NCI-H2196 (cell line): ENCODE results near the gene P2RY2.
"Not testable (repeated sequence)": the region's sequence is repeated elsewhere in the genome, so short reads cannot be mapped to it uniquely, and the experiment has no call there.

Source experiments
- DNase-seq: peaks from one replicate; lab custom pipeline; 2025; ENCODE audit not compliant: unreplicated experiment; lab: John Stamatoyannopoulos, UW

P2RY2 gene

DNA sequence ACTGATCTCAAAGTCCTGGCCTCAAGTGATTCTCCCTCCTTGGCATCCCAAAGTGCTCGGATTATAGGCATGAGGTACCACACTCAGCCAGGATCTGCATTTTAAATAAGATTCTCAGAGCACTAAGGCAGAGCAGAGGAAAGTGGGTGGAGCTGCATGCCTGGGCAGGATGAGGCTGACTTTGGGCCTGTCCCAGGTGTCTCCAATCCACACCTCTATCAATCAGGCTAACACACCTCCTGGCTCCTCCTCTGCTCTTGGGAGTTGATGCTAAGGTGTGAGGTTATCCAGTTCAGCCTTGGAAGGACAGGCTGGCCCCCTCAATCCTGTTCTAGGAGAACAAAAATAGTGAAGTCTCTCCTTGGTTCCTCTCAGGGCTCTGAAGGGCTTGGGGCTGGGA lies 30.2 kb upstream of the P2RY2 start:
- DNase-seq = no peak

DNA sequence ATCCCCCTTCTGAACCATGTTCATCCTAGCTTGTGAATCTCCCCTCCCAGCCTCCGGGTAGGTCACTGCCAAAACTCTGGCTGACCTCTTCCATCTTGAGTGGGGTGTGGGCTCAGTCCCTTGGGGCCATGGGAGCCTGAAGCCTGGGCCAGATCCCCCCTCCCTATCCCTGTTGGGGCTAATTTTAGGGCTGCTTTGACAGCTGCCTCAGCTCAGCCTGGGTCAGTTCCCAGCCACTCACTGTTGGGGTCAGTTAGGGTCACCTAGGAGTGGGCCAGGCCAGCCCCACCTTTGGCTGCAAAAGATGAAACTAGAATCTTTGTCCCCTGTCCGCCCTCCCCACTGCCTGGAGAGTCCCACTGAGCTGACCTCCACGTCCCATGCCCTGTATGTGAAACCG lies 29.8 kb upstream of the P2RY2 start:
- no peak for DNase-seq

DNA sequence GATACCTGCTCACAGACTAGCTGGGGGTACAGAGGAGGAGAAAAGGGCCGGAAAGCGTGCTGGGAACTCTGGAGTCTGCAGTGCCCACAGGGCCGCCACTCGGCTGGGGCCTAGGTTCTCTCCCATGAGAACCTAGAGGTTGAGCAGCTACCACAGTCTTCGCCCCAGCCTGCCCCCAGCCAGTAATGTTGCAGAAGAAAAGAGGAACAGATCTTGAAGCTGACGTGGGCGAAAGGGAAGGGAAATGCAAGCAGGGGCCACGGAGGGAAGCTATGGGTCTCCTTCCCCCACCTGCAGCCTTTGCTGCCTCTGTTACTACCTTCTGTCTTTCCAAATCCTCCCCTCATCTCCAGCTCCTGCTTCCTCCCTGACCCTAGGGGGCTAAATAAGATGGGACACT lies 28.8 kb upstream of the P2RY2 start:
- no peak for DNase-seq

DNA sequence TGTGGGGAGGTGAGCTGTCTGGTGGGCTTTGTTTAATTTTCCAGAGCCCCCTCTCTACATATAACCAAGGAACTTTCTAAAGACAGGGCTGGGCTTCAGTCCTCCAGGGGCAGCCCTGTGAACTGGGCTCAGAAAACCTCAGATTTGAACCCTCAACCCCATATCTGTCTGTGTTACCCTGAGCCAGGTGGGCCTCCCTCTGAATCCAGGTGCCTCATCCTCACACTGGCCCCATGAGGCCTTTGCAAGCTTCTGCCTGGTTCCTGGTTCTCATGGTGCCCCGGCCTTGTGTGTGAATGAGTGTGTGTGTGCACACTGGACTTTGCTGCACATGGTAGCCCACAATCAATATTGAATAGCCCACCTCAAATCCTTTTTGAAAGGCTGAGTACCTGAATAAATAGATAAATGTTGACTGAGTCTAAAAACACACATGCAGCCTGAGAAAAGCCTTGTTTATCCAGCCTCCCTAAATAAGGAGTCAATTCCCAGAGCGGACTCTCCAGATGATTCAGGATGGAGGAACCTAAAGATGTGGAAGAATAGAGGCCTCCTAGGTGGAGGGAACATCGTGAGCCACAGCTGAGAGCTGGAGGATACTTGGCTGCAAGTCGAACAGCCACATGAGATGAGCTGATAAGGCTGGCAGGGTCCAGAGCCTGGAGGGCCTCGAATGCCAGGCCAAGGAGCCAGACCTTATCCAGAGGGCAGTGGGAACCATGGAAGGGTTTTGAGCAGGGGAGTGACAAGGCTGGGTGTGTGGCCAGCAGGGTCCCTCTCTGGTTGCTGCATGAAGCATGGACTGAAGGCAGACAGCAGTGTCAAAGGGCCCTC lies 28.1 kb upstream of the P2RY2 start:
- no peak for DNase-seq

DNA sequence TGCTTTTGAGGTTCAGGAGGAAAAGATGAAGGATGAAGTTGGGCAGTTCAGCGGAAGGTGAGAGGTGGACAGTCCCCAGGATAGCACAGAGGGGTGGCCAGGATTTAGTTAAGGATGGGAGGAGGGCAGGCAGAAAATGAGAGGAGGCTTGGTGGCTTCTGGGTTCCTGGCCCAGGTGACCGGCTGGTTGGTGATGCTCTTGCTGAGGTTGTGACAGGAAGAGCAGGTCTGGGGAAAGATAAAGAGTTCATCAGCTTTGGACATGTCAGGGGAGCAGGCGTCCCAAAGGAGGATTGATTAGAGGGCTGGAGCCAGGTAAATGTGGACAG lies 27.6 kb upstream of the P2RY2 start:
- DNase-seq = no peak

DNA sequence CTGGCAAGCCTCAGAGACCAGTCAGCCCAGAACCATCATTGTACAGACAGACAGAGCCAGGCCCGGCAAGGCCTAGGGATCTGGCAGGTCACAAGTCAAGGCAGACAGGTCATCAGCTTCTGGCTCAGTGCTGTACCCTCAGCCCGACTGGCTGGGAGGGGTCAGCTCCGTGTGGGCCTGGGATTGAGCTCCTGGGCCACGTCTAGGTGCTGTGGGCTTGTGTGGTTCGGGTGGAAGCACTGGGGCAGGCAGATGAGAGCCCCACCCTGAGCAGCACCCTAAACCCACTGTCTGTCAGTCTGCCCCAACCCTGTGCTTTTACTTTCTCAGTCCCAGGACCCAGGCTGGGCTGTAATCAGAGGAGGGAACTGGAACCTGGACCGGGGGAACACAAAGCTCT lies 26.9 kb upstream of the P2RY2 start:
- no peak for DNase-seq

DNA sequence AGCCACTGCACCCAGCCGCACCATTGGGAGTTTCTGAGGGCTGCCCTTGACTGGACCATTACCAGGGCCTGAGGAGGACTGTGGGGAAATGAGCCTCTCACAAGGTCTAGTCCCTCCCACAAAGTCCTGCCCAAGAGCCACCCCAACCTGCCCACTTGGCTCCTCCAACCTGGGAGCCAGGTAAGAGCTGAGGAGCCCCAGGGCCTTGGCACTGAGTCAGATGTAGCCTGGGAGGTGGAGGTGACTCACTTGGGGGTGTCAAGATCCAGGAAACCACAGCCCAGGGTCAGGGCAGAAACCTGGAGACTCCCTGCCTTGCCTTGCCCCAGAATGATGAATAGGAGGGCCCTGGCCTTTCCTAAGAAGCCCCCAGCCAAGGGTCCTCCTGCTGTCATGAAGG lies 25.8 kb upstream of the P2RY2 start:
- DNase-seq = no peak

DNA sequence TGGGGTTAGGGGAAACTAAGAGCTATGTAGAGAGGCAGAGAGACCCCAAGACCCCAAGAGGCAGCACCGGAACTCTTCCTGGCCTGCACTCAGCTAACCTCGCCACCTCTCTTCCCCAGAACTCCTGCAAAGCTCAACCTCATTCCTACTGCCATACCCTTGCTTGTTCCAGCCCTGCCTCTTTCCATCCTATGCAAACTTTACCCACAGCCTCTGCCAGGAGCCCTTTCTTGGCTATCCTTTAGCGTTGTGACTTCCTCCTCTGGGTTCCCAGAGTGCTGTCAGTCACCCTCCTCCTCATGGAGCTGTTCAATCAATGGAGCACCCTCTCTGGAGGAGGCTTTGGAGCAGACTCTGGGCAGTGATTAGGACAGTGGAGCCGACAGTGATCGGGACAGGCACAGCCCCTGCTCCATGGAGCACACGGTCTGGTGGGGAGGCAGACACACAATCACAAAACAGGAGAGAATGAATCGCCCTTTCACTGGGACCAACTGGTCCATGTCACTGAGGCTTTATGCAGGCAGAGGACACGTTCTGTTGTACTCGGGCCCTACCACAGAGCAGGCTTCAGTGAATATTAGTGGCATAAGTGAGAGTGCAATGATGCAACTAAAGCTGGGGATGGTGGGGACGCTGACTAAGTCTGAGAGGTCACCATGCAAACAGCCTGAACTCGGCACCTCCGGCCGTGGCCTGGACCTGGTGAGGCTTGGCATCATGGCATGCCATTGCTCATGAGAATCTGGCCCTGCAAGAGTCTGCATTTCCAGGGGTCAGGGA lies 24.6 kb upstream of the P2RY2 start:
- DNase-seq = no peak

DNA sequence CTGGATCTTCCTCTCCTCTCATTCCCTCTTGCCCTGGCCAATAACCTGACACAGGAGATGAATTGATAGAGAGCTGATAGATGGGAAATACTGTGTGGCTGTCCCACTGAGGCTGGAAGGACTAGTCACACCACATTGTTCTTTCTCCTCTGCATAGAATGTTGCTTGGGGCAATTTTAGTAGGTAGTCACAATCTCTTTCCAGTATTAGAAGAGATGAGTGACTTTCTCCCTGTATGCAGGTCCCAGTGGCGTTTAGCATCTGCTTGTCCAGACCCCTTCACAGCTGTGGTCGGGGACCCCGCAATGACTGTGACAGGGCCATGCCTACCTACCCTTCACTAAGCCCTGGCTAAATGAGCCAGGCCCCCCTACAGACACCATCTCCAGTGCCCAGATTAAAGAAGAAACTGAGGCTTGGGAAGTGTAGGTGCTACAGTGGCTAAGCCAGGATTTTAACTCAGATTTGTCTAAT lies 24.0 kb upstream of the P2RY2 start:
- no peak for DNase-seq

DNA sequence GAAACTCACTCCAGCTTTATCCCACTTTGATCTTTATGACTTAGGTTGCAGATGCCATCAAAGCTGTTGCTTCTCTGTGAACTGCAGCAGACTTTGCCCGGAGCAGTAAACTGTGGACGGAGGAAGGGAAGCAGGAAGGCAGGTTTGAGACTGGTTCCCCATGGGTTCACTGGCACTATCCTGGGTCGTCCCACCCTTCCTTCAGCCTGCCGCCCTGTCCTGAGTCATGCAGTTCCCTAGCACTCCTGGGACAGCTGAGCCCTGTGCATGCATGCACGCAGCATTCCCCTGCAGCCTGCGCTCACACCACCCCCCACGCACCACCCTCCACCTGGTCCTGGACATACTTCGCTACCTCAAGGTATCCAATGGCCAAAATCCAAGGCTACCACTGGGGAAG lies 23.5 kb upstream of the P2RY2 start:
- DNase-seq = no peak

DNA sequence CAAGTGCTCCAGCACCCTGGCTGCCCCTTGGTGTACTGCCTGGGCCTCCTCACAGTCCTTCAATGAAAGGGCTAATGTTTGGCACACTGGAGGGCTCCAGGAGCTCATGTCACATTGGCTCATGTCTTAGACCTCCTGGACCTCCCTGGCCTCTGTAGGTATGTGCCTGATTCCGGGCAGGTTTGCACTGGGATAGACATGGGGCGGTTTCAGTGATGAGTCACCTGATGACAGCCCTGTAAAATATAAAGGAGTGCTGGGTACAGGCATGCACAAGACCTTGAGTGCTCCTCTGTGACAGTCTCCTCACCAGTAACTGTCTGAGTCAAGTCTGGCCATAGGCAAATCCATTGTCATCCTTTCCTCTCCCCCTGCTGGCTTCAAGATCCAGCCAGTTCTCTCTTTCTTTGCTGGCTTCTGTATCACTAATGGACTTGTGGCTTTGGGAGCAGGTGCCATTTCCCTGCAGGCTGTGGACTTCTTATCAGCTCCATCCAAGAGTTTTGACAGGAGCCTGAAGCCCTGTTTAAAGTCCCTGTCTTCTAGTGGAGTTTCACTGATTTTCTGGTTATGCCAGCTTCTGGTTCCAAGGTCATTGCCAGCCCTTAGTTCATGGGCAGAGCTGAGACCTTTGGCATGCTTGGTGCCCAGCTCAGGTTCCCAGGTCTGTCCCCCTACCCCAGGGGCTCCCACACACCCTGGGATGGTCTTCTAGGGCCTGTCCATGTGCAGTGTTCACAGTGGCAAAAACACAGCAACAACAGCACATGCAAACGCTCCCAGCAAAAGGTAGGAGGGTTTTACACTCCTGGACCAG lies 22.7 kb upstream of the P2RY2 start:
- DNase-seq = no peak

DNA sequence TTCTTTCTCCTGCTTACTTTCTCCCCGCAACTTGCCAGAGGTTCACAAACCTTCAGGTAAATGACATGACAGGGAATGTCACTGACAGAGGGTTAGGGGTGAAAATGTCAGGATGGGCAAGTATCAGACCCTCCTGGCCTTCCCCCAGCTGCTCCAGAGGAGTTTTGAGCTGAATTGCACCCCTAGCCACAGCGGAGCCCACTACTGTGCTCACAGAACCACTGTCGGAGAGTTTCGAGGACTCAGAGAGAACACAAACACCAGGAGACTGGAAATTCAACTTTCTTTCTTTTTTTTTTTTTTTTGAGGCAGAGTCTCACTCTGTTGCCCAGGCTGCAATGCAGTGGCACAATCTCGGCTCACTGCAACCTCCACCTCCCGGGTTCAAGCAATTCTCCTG lies 21.5 kb upstream of the P2RY2 start:
- no peak for DNase-seq

DNA sequence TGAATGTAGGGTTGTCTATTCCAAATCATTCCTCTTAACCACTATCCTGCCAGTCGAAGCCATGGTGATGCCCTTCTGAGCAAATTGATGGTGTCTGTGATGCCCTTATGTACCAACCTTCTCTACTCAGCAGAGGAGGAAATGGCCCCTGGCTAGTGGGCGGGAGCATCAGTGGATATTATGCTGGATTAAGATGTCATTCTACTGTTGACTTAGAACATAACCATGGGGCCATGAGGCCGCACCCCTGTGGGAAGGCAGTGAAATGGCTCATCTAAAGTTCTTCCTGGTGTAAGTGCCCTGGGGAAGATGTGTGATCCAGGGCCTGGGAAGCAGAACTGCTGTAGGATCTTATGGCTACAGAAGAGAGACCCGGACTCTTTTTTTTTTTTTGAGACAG lies 20.7 kb upstream of the P2RY2 start:
- no peak for DNase-seq

DNA sequence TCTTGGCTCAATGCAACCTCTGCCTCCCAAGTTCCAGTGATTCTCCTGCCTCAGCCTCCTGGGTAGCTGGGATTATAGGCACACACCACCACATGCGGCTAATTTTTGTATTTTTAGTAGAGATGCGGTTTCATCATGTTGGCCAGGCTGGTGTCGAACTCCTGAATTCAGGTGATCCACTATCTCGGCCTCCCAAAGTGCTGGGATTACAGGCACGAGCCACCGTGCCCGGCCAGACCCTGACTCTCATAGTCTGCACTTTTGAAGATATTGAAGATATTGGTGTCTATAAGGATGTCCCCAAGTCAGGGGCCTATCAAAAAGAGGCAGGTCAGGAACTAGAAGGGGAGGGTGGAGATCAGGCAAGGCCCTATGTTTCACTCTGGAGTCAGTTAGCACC lies 20.3 kb upstream of the P2RY2 start:
- DNase-seq = not testable (repeated sequence)

DNA sequence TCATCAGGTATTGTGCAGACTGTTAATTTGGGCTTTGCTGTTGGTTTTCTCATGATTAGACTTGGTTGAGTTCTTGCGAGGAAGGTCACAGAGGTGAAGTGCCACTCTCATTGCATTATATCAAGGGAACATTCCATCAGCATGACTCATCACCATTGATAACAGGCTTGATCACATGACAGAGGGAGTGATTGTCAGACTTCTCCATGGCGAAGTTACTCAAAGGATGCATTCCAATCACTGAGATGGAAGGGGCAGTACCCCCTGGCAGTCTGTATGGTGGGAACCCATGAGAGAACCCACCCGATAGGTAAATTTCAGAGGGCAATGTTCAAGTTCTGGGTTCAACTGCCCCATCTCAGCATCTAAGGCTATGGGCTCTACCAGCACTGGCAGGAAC lies 19.4 kb upstream of the P2RY2 start:
- DNase-seq = peak; percentile 23

DNA sequence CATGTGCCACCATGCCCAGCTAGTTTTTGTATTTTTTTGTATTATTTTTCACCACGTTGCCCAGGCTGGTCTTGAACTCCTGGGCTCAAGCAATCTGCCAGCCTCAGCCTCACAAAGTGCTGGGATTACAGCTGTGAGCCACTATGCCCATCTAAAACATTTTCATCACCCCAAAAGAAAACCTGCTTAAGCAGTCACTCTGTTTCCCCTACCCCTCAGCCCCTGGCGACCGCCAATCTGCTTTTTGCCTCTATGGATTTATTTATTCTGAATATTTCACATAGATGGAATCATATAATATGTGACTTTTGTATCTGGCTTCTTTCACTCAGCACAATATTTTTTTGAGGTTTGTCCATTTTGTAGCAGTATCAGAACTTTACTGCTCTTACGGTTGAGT lies 18.6 kb upstream of the P2RY2 start:
- DNase-seq = no peak

DNA sequence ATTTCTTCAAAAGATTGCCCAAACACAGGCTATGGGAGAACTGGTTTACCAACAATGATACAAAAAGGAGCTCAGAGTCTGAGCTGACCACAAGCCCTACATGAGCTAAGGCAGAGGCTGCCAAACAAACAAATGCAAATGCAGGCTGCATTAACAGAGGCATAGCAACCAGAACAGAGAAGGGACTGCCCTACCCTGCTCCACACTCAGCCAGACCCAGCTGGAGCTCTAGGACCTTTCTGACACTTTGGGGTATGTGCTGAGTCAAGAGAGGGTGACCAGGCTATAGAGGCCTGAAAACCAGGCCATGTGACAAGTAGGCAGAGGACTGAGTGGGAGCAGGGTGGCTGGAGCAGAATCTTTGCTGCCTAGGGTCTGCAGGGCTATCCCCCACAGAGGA lies 17.8 kb upstream of the P2RY2 start:
- no peak for DNase-seq

DNA sequence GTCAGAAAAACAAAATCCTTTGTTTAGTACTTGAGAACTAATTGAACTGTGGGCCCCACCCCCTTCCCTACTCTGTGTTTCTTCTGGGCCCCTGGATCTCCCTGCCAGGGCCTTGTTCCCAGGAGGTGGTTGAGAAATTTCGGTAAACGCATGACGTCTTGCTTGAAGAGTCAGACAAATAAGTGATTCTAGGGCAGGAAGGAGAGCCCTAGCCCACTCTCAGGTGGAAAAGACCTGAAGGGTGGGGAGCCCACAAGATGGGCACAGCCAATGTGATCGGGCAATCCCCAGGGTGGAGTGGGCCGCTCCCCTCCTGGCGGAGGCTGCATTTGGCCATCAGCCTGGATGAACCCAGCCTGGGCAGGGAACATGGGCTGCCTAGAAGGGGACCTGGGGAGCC lies 16.8 kb upstream of the P2RY2 start:
- DNase-seq = no peak

DNA sequence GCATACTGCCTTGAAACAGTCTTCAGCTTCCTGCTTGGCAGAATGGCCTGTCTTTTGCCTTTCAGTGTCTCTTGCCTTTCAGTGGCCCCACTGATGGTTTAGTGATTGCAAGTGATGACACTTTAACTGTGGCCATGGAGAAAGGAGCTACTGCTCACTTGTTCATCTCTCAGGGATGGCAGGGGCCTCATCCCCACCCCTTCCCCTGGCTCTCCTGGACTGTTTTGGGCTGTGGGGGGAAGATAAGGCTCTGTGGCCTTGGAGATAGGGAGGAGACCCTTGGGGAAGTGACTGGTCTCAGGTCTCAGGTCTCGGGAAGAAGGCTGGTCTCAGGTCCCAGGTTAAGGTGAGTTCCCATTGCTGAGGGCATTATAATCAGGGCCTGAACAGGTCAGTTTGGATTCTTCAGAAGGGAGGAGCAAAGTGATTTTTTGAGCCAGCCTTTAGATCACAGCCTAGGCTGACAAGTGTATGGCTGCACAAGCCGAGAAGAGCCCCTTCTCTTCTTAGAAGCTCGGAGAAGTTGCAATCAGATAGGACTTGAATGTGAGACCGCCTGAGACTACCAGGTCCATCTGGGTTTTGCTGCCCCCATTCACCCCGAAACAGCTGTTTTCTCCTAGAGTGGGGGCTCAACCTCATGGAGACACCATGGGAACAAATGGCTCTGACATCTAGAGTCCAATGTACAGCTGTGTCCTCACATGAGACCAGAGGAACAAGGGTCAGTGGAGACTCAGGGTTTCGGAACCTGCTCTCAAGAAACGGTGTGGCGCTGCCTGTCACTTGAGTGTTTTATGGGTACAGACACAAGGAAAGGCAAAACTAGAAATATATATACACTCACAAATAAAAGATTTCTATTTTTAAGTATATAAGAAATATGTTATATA lies 15.9 kb upstream of the P2RY2 start:
- DNase-seq = no peak

DNA sequence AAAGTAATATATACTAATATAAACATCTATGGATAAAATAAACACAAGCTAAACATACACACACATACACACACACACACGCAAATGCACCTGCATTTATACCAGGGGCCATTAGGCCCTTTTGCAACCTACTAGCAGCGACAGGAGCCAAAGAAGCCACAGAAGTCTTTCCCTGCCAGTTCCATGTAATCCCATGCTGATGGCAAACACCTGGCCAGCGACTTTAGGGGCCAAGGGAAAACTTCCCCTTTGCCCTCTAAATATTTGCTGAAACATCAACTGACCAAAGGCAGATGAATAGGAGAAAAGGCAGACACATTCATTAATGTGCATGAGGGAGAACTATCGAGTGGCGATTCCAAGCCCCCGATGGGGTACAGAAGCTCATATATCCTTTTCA lies 14.8 kb upstream of the P2RY2 start:
- DNase-seq = no peak

DNA sequence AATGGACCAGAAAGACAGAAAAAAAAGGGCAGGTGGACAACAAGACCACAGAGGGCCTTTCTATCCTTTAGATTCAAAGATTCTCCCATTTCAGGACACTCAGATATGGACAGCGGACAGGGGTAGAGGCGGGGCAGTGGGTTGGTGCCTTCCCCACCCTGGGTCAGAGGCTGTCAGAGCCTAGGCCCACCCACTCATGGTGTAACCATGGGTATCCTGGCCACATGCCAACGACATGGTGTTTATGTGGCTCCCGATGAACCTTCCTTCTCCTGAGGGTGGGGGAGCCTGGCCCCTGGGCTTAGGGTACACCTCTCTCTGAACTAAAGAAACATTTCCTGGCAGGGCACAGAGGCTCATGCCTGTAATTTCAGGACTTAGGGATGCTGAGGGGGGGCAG lies 14.3 kb upstream of the P2RY2 start:
- no peak for DNase-seq
